C4-2B (cell line): Measurements from ENCODE around the gene CFAP45.

Source experiments
- H3K27ac ChIP-seq: fragments of 450-650 bp; 2 replicates; pipeline ENCODE4 v1.5.1; 2017
- CTCF ChIP-seq: fragments of 450-650 bp; conservative IDR thresholded peaks from 2 replicates; pipeline ENCODE4 v1.5.1; 2017; ENCODE audit warnings: mild to moderate bottlenecking
- ZFX ChIP-seq: fragments of 450-650 bp; IDR thresholded peaks from 2 replicates; pipeline ENCODE4 v1.6.1; 2017

Gene CFAP45

GRCh38 chr1:159851407-159851806 lies 48.6 kb downstream of the CFAP45 start:
- peak; percentile 30 for TF ChIP-seq CTCF
- no peak for TF ChIP-seq ZFX
- no peak overlapping the region for H3K27ac ChIP-seq

- H3K27ac ChIP-seq, result no peak overlapping the region
- TF ChIP-seq ZFX (no peak), CTCF (no peak)
Measured at GRCh38 chr1:159849626-159850366, 50.2 kb downstream of the CFAP45 start.

GRCh38 chr1:159848326-159848725 lies 51.6 kb downstream of the CFAP45 start:
- no peak for TF ChIP-seq ZFX
- no peak for TF ChIP-seq CTCF
- no peak overlapping the region for H3K27ac ChIP-seq

- H3K27ac ChIP-seq, result no peak overlapping the region
- TF ChIP-seq ZFX, result no peak
- no peak for TF ChIP-seq CTCF
Measured at GRCh38 chr1:159847231-159847630, 52.7 kb downstream of the CFAP45 start.

- H3K27ac ChIP-seq, result no peak overlapping the region
- TF ChIP-seq ZFX, result no peak
Measured at GRCh38 chr1:159845751-159846629, 54.0 kb downstream of the CFAP45 start.

GRCh38 chr1:159843459-159843858 lies 56.5 kb downstream of the CFAP45 start:
- TF ChIP-seq CTCF (no peak), ZFX (no peak)
- H3K27ac ChIP-seq, result no peak overlapping the region

GRCh38 chr1:159841749-159842148 lies 58.2 kb downstream of the CFAP45 start:
- H3K27ac ChIP-seq, result no peak overlapping the region
- TF ChIP-seq ZFX (no peak), CTCF (no peak)
